SJSA1 (cell line): Measurements from ENCODE around the gene MMAB. TPM values are rescaled to one million over a fixed set of nuclear protein-coding genes. Genes with fewer than 3 reads are reported as not detected.
"Not testable (repeated sequence)": the region's sequence is repeated elsewhere in the genome, so short reads cannot be mapped to it uniquely, and the experiment has no call there.

Experiments used
- DNase-seq, 2 experiments: peaks; one replicate each; pipeline ENCODE4 v3.0.0-alpha.2; 2015 to 2020; ENCODE audit warnings: low spot score in 2 of 2, low read depth in 1 of 2
- H3K27ac ChIP-seq: fragments of 250-450 bp; sonication (Bioruptor Pico); 2 replicates; pipeline ENCODE4 v1.5.1; 2020; ENCODE audit warnings: mild to moderate bottlenecking, moderate library complexity
- H3K27me3 ChIP-seq: fragments of 250-450 bp; sonication (Bioruptor Pico); replicated peaks from 2 replicates; pipeline ENCODE4 v1.5.1; 2020; ENCODE audit warnings: mild to moderate bottlenecking, moderate library complexity
- H3K36me3 ChIP-seq: fragments of 250-450 bp; sonication (Bioruptor Pico); 2 replicates; pipeline ENCODE4 v1.5.1; 2020; ENCODE audit warnings: mild to moderate bottlenecking
- H3K4me1 ChIP-seq: fragments of 250-450 bp; sonication (Bioruptor Pico); replicated peaks from 2 replicates; pipeline ENCODE4 v1.6.1; 2021; ENCODE audit warnings: mild to moderate bottlenecking
- H3K4me3 ChIP-seq: fragments of 250-450 bp; sonication (Bioruptor Pico); 2 replicates; pipeline ENCODE4 v1.5.1; 2020; ENCODE audit warnings: mild to moderate bottlenecking
- H3K9me3 ChIP-seq: fragments of 250-450 bp; sonication (Bioruptor Pico); replicated peaks from 2 replicates; pipeline ENCODE4 v1.5.1; 2020; ENCODE audit warnings: mild to moderate bottlenecking
- total RNA-seq: library from RNA; depleted of rRNA; stranded (reverse); fragments of >200 nt; shearing (Covaris generic); gene quantifications from 2 replicates; pipeline ENCODE4 v1.2.3, GENCODE V29; 2014

MMAB gene
- total RNA-seq, 1 experiment from 2014 or later = 33.3 TPM

DNA sequence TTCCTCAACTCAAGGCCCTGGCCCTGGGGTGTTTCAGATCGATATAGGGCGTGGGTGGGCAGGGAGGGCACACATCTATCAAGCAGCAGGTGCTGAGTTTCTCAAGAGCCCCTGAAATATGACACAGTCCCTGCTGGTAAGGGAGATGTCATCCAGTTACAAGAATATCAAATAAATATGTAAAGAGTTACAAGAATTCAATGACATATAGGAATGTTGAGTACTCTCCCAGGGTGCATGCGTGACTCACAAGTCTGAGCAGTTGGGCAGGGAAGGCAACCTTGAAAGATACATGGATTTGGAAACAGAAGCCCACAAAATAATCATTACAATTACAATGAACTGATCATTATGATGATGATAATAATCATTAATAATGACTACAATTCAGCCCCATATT lies 35.5 kb upstream of the MMAB start:
- no peak overlapping the region for H3K27ac ChIP-seq
- no peaks in the 10 kb centered on the region for H3K4me1 ChIP-seq

DNA sequence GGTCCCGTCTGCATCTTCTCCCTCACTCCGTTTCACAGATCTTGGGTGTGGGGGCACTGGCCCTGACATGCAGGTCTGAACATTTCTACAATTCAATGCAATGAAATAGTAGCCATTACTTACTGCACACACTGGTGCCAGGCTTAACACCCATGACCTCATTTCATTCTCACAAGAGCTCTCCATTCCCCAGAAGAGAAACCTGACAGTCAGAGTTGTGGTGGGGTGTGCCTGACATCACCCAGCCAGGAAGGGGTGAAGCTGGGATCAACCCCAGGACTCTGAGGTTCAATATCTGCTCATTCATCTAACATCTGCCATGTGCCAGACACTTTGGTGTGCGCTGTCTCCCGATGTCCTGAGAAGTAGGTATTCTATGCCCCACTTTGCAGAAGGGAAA lies 35.0 kb upstream of the MMAB start:
- Histone ChIP-seq H3K36me3 (no peaks in the 10 kb centered on the region), H3K4me1 (no peaks in the 10 kb centered on the region), H3K9me3 (no peaks in the 10 kb centered on the region), H3K4me3 (no peak overlapping the region), H3K27ac (no peak overlapping the region), H3K27me3 (0 out of 2 replicates have a peak, but pooled peaks cover 3% of the 10 kb centered on the region)
- no peak for DNase-seq

More for the DNA sequence above, 35.5 kb upstream of the MMAB start:
- no peaks in the 10 kb centered on the region for H3K9me3 ChIP-seq
- 0 out of 2 replicates have a peak, but pooled peaks cover 3% of the 10 kb centered on the region for H3K27me3 ChIP-seq
- H3K4me3 ChIP-seq = no peak overlapping the region
- DNase-seq = no peak
- no peaks in the 10 kb centered on the region for H3K36me3 ChIP-seq

DNA sequence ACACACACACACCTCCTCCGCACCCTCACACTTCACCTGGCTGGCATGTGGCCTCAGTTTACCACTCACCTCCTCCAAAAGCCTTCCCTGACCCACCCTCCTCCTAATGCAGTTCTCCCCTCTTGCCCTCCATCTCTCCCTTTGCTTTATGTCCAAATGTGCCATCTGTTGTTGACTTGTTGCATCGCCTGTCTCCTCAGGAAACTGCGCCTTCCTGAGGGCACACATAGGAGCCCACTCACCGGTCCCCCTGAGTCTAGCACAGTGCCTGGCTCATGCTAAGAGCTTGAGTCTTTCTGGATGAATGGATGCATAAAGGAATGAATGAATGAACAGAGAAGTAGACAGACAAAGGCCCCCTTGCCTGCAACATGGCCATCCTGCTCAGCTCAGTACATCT lies 34.3 kb upstream of the MMAB start:
- H3K27ac ChIP-seq = no peak overlapping the region
- H3K27me3 ChIP-seq = no peaks in the 10 kb centered on the region
- DNase-seq = no peak
- no peaks in the 10 kb centered on the region for H3K36me3 ChIP-seq
- no peak overlapping the region for H3K4me3 ChIP-seq
- H3K4me1 ChIP-seq = no peaks in the 10 kb centered on the region
- no peaks in the 10 kb centered on the region for H3K9me3 ChIP-seq

DNA sequence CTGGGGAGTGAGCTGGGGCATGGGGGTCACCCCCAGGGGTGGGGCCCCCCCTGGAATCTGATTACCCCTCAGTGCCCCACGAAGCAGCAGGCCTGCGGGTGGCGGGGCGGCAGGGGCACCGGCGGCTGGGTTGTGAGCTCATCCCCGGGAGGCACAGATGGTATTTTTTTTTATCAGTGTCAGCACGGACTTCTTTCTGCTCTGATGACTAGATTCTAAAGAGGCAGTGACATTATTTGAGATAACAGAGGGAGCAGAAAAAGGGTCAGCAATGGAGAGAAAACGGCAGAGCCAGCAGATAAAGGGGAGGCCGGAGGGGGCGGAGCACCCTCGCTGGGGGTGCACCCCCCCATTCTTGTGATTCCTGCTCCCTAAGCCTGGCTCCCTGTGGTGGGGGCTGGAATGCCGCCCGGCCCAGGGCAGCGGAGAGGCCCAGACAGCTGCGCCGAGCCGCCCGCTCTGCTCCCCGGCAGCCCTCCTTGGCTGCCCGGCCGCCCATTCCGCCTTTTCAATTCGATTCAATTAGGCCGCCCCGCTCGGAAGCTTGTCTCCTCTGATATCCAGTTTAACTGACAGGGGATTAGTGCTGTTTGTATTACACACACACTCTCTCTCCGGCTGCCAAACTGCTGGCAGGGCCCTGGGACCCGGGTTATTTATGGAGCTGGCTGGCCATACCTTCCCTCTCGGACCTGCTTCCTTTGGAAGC lies 33.2 kb upstream of the MMAB start:
- H3K9me3 ChIP-seq = no peaks in the 10 kb centered on the region
- H3K27ac ChIP-seq = no peak overlapping the region
- H3K4me1 ChIP-seq = no peaks in the 10 kb centered on the region
- no peak for DNase-seq
- no peaks in the 10 kb centered on the region for H3K27me3 ChIP-seq
- no peaks in the 10 kb centered on the region for H3K36me3 ChIP-seq
- no peak overlapping the region for H3K4me3 ChIP-seq

DNA sequence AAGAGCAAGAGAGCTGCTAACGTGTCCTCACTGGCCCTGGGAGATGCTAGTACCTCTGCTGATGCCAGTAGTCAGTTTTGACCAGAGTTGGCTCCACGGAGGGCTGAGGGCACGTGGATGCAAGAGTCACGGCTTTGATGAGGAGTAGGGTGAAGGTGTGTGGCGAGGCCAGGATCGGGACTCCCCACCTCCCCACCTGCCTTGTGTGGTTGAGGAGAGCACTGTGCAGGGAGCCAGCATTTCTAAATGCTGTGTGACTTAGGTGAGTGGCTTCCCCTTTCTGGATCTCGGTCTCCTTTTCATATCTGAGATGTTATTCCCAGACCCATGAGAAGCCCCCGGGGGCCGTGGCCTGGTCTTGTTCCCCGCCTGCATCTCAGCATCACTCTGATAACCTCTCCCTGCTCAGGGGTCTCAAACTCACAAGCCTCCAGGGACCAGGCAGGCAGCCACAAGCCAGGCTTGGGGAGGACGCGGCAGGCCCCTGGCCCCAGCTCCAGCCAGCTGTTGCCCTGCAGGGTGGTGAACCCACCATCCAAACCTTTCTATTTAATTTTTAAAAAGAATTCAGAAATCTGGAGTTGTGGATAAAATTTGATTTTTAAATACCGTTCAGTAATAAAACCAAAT lies 32.4 kb upstream of the MMAB start:
- H3K4me1 ChIP-seq = no peaks in the 10 kb centered on the region
- H3K27ac ChIP-seq = no peak overlapping the region
- H3K4me3 ChIP-seq = no peak overlapping the region
- H3K9me3 ChIP-seq = no peaks in the 10 kb centered on the region
- no peaks in the 10 kb centered on the region for H3K36me3 ChIP-seq
- DNase-seq = no peak
- H3K27me3 ChIP-seq = no peaks in the 10 kb centered on the region

DNA sequence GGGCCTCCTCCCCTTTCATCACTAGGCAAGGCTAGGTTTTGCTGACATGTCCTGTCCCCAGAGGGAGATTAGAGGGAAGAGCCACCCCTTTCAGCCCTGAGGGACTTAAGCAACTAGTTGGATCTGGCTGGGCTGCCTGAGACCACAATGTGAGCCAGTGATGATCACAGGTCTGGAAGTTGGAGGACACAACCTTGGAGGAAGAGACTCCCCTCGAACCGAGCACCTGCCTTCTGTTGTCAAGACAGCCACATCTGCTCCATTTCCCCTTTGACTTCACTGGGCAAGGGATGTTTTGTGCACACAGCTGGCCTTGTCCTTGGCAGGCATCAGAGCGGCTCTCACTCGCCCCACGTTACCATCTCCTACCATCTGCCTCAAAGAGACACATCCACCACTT lies 31.7 kb upstream of the MMAB start:
- no peak for DNase-seq
- no peaks in the 10 kb centered on the region for H3K27me3 ChIP-seq
- H3K9me3 ChIP-seq = no peaks in the 10 kb centered on the region
- no peaks in the 10 kb centered on the region for H3K36me3 ChIP-seq
- no peak overlapping the region for H3K27ac ChIP-seq
- H3K4me3 ChIP-seq = no peak overlapping the region
- no peaks in the 10 kb centered on the region for H3K4me1 ChIP-seq

DNA sequence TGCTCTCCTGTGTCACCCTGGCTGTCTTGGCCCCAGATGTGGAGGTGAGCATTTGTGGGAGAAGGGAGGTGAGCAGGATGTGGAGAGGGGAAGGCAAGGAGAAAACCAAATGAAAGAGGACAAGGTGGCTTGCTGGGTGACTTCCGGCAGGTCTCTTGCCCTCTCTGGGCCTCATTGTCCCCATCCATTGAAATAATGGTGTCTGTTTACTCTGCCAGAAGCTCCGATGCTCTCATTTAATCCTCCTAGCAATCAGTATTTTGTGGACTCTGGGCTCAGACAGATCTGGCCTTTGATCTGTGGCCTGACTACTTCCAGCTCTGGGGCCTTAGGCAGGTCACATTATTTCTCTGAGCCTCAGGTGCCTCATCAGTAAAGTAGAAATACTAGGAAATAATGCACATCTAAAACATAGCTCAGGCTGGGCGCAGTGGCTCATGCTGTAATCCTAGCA lies 30.9 kb upstream of the MMAB start:
- no peaks in the 10 kb centered on the region for H3K27me3 ChIP-seq
- H3K27ac ChIP-seq = no peak overlapping the region
- H3K36me3 ChIP-seq = no peaks in the 10 kb centered on the region
- H3K4me1 ChIP-seq = no peaks in the 10 kb centered on the region
- DNase-seq = no peak
- H3K9me3 ChIP-seq = no peaks in the 10 kb centered on the region
- H3K4me3 ChIP-seq = no peak overlapping the region

DNA sequence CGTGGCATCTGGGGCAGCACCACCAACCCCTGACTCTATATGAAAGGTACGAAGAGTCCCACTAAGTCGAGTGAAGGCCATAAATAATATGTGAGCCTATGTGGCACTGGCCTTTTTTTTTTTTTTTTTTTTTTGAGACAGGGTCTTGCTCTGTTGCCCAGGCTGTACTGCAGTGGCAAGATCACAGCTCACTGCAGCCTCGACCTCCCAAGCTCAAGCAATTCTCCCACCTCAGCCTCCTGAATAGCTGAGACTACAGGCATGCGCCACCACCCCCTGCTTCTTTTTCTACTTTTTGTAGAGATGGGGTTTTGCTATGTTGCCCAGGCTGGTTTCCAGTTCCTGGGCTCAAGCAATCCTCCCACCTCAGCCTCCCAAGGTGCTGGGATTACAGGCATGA lies 28.8 kb upstream of the MMAB start:
- H3K27ac ChIP-seq, DNase-seq, H3K4me1 ChIP-seq, H3K9me3 ChIP-seq, H3K36me3 ChIP-seq, H3K4me3 ChIP-seq, H3K27me3 ChIP-seq: not testable (repeated sequence)

DNA sequence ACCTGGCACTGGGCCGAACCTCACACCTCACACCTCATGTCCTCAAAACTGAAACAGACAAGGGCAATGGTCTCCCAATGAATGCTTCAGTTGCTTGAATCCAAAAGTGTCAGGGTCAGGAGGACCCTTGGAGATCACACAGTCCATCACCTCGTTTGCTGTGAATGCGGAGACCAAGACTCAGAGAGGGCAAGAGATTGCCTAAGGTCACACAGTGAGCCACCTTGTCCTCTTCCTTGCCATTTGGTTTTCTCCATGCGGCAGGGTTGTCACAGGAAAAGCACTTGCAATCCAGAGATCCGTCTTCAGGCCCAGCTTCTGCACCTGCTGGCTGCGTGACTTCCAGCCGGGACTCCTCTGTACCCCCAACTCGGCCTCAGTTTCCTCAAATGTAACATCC lies 28.3 kb upstream of the MMAB start:
- Histone ChIP-seq H3K27me3 (no peaks in the 10 kb centered on the region), H3K9me3 (no peaks in the 10 kb centered on the region)
- DNase-seq = no peak

DNA sequence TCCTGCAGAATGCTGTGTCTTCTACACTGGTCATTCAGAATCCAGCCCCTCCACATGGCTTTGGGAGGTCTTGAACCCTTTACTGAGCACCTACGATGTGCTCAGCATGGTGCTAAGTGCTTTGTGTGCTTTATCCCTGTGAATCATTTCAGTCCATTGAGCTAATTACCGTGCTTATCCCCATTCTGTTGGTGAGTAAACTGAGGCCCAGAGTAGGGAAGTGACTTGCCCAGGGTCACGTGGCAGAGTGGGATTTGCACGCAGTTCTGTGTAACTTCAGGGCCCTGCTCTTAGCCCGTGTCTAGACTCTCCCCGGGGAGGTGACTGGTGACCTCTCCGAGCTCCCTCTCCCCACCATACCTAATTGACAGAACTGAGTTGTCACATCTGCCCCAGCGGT lies 27.7 kb upstream of the MMAB start:
- Histone ChIP-seq H3K4me1 (no peaks in the 10 kb centered on the region), H3K4me3 (no peak overlapping the region), H3K36me3 (no peaks in the 10 kb centered on the region), H3K27ac (no peak overlapping the region), H3K9me3 (no peaks in the 10 kb centered on the region), H3K27me3 (no peaks in the 10 kb centered on the region)
- DNase-seq = no peak

More for the DNA sequence above, 28.3 kb upstream of the MMAB start:
- Histone ChIP-seq H3K4me1 (no peaks in the 10 kb centered on the region), H3K4me3 (no peak overlapping the region), H3K27ac (no peak overlapping the region), H3K36me3 (no peaks in the 10 kb centered on the region)

DNA sequence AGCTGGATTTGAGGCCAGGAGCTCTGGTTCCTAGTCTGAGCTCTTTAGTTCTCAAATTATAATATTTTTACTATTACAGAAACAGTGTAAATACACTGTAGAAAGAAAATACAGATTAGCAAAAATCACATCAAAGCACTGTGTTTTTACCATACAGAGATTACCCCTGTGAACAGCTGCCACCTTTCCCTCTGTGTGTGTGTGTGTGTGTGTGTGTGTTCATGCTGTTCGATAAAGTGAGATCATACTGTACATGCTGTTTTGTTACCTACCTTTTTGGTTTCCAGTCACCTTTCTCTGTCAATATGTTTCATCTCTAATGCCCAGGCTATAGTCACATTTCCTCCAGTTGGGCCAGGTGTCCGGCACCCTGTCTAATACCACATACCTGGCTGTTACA lies 27.2 kb upstream of the MMAB start:
- H3K36me3 ChIP-seq = no peaks in the 10 kb centered on the region
- H3K9me3 ChIP-seq = no peaks in the 10 kb centered on the region
- DNase-seq = no peak
- no peaks in the 10 kb centered on the region for H3K27me3 ChIP-seq
- H3K27ac ChIP-seq = no peak overlapping the region
- H3K4me1 ChIP-seq = no peaks in the 10 kb centered on the region
- H3K4me3 ChIP-seq = no peak overlapping the region

DNA sequence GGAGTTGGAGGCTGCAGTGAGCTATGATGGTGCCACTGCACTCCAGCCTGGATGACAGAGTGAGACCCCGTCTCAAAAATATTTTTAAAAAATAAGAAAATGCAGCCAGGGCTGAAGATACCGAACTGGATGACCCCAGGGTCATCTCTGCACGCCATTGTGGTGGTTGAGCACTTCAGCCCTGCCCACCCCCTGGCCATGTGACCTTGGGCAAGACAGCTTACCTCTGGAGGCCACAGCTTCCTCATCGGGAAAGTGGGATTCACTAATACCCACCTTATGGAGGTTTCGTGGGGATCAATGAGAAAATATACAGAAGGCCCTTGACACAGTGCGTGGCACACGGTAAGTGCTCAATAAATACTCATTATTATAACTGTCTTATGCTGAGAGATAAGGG lies 25.8 kb upstream of the MMAB start:
- Histone ChIP-seq H3K9me3 (no peaks in the 10 kb centered on the region), H3K4me3 (no peak overlapping the region), H3K36me3 (no peaks in the 10 kb centered on the region), H3K27ac (no peak overlapping the region), H3K4me1 (no peaks in the 10 kb centered on the region), H3K27me3 (no peaks in the 10 kb centered on the region)
- DNase-seq = no peak

DNA sequence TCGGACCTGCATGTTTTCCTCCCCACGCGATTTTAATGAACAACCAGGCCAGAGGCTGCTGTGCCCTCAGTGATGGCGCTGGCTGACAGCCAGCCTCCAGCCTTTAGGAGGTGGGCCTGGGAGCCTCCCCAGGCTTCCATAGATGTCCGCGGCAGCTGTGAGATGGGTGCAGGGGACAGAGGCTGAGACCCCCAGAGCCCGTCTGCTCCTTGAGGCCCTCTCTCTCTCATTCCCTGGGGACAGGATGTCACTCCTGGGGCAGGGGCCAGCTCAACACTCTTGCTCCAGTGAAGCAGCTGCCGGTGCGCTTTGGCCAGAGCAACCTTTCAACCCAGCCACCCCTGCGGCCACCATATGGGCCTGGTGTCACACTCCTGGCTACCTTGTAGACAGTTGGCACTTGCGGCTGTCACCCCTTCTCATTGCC lies 25.1 kb upstream of the MMAB start:
- H3K27ac ChIP-seq = no peak overlapping the region
- H3K36me3 ChIP-seq = no peaks in the 10 kb centered on the region
- H3K9me3 ChIP-seq = no peaks in the 10 kb centered on the region
- H3K27me3 ChIP-seq = no peaks in the 10 kb centered on the region
- no peaks in the 10 kb centered on the region for H3K4me1 ChIP-seq
- DNase-seq = no peak
- no peak overlapping the region for H3K4me3 ChIP-seq

DNA sequence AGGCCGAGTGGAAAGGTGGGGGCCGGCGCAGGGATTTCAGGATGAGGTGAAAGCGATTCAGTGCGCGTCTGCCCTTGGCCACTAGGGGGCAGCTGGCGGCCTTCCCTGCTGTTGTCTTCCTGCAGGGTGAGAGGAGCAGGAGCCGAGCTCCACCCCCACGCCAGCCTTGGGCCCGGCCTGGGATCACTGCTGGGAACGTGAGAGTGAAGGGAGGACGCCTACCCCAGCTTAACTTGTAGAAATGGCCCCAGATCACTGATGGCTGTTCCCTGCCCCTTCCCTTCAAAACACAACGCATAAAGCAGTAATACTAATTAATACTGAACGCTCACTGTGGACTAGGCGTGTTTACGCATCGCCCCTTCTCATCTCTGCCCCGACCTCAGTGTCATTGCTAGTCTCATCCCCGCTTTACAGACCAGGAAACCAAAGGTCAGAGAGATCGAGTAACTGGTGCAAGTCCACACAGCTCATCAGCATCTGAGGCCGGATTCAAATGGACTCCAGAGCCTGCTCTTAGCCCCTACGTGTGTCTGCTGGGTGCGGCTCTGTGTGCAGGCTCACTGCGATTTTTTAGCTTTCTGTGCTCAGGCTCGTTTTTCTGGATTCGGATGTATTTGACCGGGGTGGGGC lies 24.6 kb upstream of the MMAB start:
- no peak overlapping the region for H3K4me3 ChIP-seq
- peak; percentile 64 to 85 for DNase-seq
- H3K4me1 ChIP-seq = no peaks in the 10 kb centered on the region
- H3K9me3 ChIP-seq = no peaks in the 10 kb centered on the region
- no peaks in the 10 kb centered on the region; the same call in 1 of the 2 replicates for H3K36me3 ChIP-seq
- H3K27me3 ChIP-seq = no peaks in the 10 kb centered on the region
- no peak overlapping the region for H3K27ac ChIP-seq
